Measurements from ENCODE around the gene RBM20. TPM values are rescaled to one million over a fixed set of nuclear protein-coding genes. Genes with fewer than 3 reads are reported as not detected.

The RBM20 gene
- total RNA-seq, 3 donors from 2014 or later, result 0.48 to 3.1 (median 1.6) TPM

- intact Hi-C loops (cut with DNase I; ENCODE audit: low total_unique reads), result no loop called here
- Histone ChIP-seq H3K36me3 (no peaks in the 10 kb centered on the region), H3K4me1 (peaks cover 0 to 6% of the 10 kb centered on the region in 2 donors), H3K27me3 (peaks cover 0 to 2% of the 10 kb centered on the region in 2 donors), H3K27ac (peak overlapping the region in 1 of 2 donors; percentile 26), H3K9me3 (no peaks in the 10 kb centered on the region), H3K4me3 (no peak overlapping the region)
- peak in 1 of 2 donors; percentile 40 for DNase-seq (ENCODE audit: low spot score in 2 of 2)
- TF ChIP-seq CTCF (IDR thresholded peaks at IDR 0.05) (no peak), POLR2A (IDR thresholded peaks at IDR 0.05) (no peak), POLR2AphosphoS5 (IDR thresholded peaks at IDR 0.05) (no peak)
These were observed 11.4 kb upstream of the RBM20 start for GRCh38 chr10:110632591-110633215.

GRCh38 chr10:110634527-110635209 lies 9.5 kb upstream of the RBM20 start:
- H3K4me1 ChIP-seq, result peaks cover 0 to 6% of the 10 kb centered on the region in 2 donors
- H3K4me3 ChIP-seq, result no peak overlapping the region
- intact Hi-C loops (cut with DNase I; ENCODE audit: low total_unique reads), result no loop called here
- no peak overlapping the region for H3K27ac ChIP-seq
- H3K36me3 ChIP-seq, result no peaks in the 10 kb centered on the region
- H3K9me3 ChIP-seq, result no peaks in the 10 kb centered on the region
- H3K27me3 ChIP-seq, result peaks cover 0 to 5% of the 10 kb centered on the region in 2 donors
- TF ChIP-seq CTCF (IDR thresholded peaks at IDR 0.05), result no peak
- TF ChIP-seq POLR2AphosphoS5 (IDR thresholded peaks at IDR 0.05), result no peak
- TF ChIP-seq POLR2A (IDR thresholded peaks at IDR 0.05), result no peak
- DNase-seq (ENCODE audit: low spot score in 2 of 2), result peak in 1 of 2 donors; percentile 59

- no peak overlapping the region for H3K27ac ChIP-seq
- no peak overlapping the region for H3K4me3 ChIP-seq
- TF ChIP-seq POLR2AphosphoS5 (IDR thresholded peaks at IDR 0.05), result no peak
- TF ChIP-seq CTCF (IDR thresholded peaks at IDR 0.05), result no peak
- TF ChIP-seq POLR2A (IDR thresholded peaks at IDR 0.05), result no peak
- no peaks in the 10 kb centered on the region for H3K9me3 ChIP-seq
- no peaks in the 10 kb centered on the region for H3K36me3 ChIP-seq
- peaks cover 0 to 6% of the 10 kb centered on the region in 2 donors for H3K4me1 ChIP-seq
- no peak for DNase-seq (ENCODE audit: low spot score in 2 of 2)
- H3K27me3 ChIP-seq, result peaks cover 0 to 11% of the 10 kb centered on the region in 2 donors
- intact Hi-C loops (cut with DNase I; ENCODE audit: low total_unique reads), result no loop called here
These were observed 7.6 kb upstream of the RBM20 start for GRCh38 chr10:110636572-110636931.

- no peak overlapping the region for H3K27ac ChIP-seq
These were observed 7.1 kb upstream of the RBM20 start for GRCh38 chr10:110636932-110637557.

More at GRCh38 chr10:110636932-110637557, 7.1 kb upstream of the RBM20 start:
- peaks cover 0 to 16% of the 10 kb centered on the region in 2 donors for H3K27me3 ChIP-seq
- no peak for DNase-seq (ENCODE audit: low spot score in 2 of 2)
- H3K9me3 ChIP-seq, result no peaks in the 10 kb centered on the region
- no peak overlapping the region for H3K4me3 ChIP-seq
- peaks cover 0 to 6% of the 10 kb centered on the region in 2 donors for H3K4me1 ChIP-seq
- H3K36me3 ChIP-seq, result no peaks in the 10 kb centered on the region
- intact Hi-C loops (cut with DNase I; ENCODE audit: low total_unique reads), result no loop called here
- TF ChIP-seq POLR2AphosphoS5 (IDR thresholded peaks at IDR 0.05) (no peak), CTCF (IDR thresholded peaks at IDR 0.05) (no peak), POLR2A (IDR thresholded peaks at IDR 0.05) (no peak)

Data from breast epithelium (tissue), 4 donors.